ENCODE results near the gene TRAPPC2L. TPM values are rescaled to one million over a fixed set of nuclear protein-coding genes. Genes with fewer than 3 reads are reported as not detected.

TRAPPC2L gene
- polyA plus RNA-seq, 3 donors: 38.8 to 89.3 (median 82.4) TPM

DNA sequence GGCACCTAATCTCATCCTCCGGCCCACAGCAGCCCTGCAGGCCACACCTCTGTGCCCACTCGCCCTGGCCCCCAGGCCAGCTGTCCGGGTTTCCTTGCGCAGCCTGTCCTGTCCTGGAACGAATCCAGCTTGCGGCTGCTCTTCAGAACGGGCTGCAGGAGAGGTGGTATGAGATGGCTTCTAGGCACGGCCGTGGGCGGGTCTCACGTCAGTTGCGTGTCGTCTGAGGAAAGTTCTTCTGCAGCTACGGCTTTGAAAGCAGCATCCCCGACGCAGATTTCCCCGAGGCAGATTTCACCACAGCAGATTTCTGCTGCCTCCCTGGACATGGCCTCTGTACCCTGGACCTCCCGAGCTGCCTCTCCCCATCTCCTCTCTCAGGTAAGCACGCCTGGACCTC lies 18.4 kb upstream of the TRAPPC2L start:
- no peak overlapping the region for H3K4me3 Mint-ChIP-seq
- 95% methylated on average over 12 of the region's 19 CpGs for WGBS (ENCODE audit: insufficient coverage)
- H3K9ac ChIP-seq (ENCODE audit: insufficient read depth, low read length, poor library complexity, severe bottlenecking): no peak overlapping the region

DNA sequence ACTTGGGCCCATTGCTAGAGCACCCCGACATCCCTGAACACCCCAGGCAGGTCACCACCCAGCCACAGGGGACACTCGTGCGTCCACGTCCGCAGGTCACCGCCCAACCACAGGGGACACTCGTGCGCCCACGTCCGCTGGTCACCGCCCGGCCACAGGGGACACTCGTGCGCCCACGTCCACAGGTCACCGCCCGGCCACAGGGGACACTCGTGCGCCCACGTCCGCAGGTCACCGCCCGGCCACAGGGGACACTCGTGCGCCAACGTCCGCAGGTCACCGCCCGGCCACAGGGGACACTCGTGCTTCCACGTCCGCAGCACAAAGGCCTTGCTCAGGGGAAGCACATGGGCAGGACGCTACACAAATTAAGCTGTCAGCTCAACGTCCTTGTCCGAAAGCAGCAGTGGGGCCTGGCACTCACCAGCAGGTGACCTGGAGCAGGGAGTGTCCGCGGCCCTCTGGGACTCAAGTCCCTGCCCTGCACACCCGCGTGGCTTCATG lies 17.8 kb upstream of the TRAPPC2L start:
- H3K4me3 ChIP-seq (replicated peaks in 1 of 3; ENCODE audit: low read depth in 2 of 3, low read length in 3 of 3): no peak overlapping the region
- no peaks in the 10 kb centered on the region for H3K27me3 ChIP-seq (ENCODE audit: control insufficient read depth in 2 of 2, insufficient read depth in 2 of 2, low read length in 2 of 2)
- H3K36me3 ChIP-seq (replicated peaks in 1 of 2; ENCODE audit: control insufficient read depth in 1 of 2, insufficient read depth in 2 of 2, low read length in 2 of 2): peaks cover 61 to 71% of the 10 kb centered on the region in 2 donors
- H3K4me2 ChIP-seq (replicated peaks; ENCODE audit: extremely low read depth, low read length, poor library complexity, severe bottlenecking): no peak overlapping the region
- H3K9me3 Mint-ChIP-seq: no peaks in the 10 kb centered on the region
- no peak overlapping the region for H3K9ac ChIP-seq (ENCODE audit: insufficient read depth, low read length, poor library complexity, severe bottlenecking)
- no peak overlapping the region for H3K27ac ChIP-seq (ENCODE audit: low read depth in 1 of 2, low read length in 2 of 2)
- H3K4me1 ChIP-seq (ENCODE audit: control insufficient read depth in 1 of 2, insufficient read depth in 2 of 2, low read length in 2 of 2): peaks cover 24 to 27% of the 10 kb centered on the region in 2 donors
- H3K4me1 Mint-ChIP-seq: peaks cover 20% of the 10 kb centered on the region
- H3K79me2 ChIP-seq (ENCODE audit: insufficient read depth, low read length): no peaks in the 10 kb centered on the region
- H3K27me3 Mint-ChIP-seq (ENCODE audit: low read depth in 3 of 3): peaks cover 0 to 2% (median 2%) of the 10 kb centered on the region in 3 donors
- H3K9me3 ChIP-seq (replicated peaks in 1 of 2; ENCODE audit: control insufficient read depth in 1 of 2, insufficient read depth in 1 of 2, low read length in 2 of 2): no peaks in the 10 kb centered on the region
- WGBS (ENCODE audit: insufficient coverage): 94% methylated on average over 39 of the region's 39 CpGs
- no peak overlapping the region for H3K27ac Mint-ChIP-seq
- intact Hi-C loops (cut with micrococcal nuclease): no loop called here
- TF ChIP-seq, protein P1, sequence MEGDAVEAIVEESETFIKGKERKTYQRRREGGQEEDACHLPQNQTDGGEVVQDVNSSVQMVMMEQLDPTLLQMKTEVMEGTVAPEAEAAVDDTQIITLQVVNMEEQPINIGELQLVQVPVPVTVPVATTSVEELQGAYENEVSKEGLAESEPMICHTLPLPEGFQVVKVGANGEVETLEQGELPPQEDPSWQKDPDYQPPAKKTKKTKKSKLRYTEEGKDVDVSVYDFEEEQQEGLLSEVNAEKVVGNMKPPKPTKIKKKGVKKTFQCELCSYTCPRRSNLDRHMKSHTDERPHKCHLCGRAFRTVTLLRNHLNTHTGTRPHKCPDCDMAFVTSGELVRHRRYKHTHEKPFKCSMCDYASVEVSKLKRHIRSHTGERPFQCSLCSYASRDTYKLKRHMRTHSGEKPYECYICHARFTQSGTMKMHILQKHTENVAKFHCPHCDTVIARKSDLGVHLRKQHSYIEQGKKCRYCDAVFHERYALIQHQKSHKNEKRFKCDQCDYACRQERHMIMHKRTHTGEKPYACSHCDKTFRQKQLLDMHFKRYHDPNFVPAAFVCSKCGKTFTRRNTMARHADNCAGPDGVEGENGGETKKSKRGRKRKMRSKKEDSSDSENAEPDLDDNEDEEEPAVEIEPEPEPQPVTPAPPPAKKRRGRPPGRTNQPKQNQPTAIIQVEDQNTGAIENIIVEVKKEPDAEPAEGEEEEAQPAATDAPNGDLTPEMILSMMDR (IDR thresholded peaks at IDR 0.05): no peak
- DNase-seq: no peak
- H4K20me1 ChIP-seq (ENCODE audit: insufficient read depth, low read length): peaks cover 53% of the 10 kb centered on the region
- peaks cover 44 to 72% of the 10 kb centered on the region in 2 donors for H3K36me3 Mint-ChIP-seq
- no peak overlapping the region for H3K4me3 Mint-ChIP-seq
- no peak overlapping the region for H2AFZ ChIP-seq (ENCODE audit: insufficient read depth, low read depth, low read length, poor library complexity, severe bottlenecking)

More for the DNA sequence above, 18.4 kb upstream of the TRAPPC2L start:
- H3K36me3 Mint-ChIP-seq: peaks cover 41 to 68% of the 10 kb centered on the region in 2 donors
- TF ChIP-seq, protein P1 (IDR thresholded peaks at IDR 0.05): no peak
- no peak overlapping the region for H3K27ac ChIP-seq (ENCODE audit: low read depth in 1 of 2, low read length in 2 of 2)
- H3K27me3 Mint-ChIP-seq (ENCODE audit: low read depth in 3 of 3): peaks cover 0 to 2% (median 2%) of the 10 kb centered on the region in 3 donors
- no peak overlapping the region for H3K4me3 ChIP-seq (replicated peaks in 1 of 3; ENCODE audit: low read depth in 2 of 3, low read length in 3 of 3)
- H3K27ac Mint-ChIP-seq: no peak overlapping the region
- H3K9me3 Mint-ChIP-seq: no peaks in the 10 kb centered on the region
- no peak overlapping the region for H2AFZ ChIP-seq (ENCODE audit: insufficient read depth, low read depth, low read length, poor library complexity, severe bottlenecking)
- no peak for DNase-seq
- peaks cover 48% of the 10 kb centered on the region for H4K20me1 ChIP-seq (ENCODE audit: insufficient read depth, low read length)
- H3K27me3 ChIP-seq (ENCODE audit: control insufficient read depth in 2 of 2, insufficient read depth in 2 of 2, low read length in 2 of 2): no peaks in the 10 kb centered on the region
- H3K79me2 ChIP-seq (ENCODE audit: insufficient read depth, low read length): no peaks in the 10 kb centered on the region
- peaks cover 20% of the 10 kb centered on the region for H3K4me1 Mint-ChIP-seq
- peaks cover 59 to 69% of the 10 kb centered on the region in 2 donors for H3K36me3 ChIP-seq (replicated peaks in 1 of 2; ENCODE audit: control insufficient read depth in 1 of 2, insufficient read depth in 2 of 2, low read length in 2 of 2)
- H3K9me3 ChIP-seq (replicated peaks in 1 of 2; ENCODE audit: control insufficient read depth in 1 of 2, insufficient read depth in 1 of 2, low read length in 2 of 2): no peaks in the 10 kb centered on the region
- peaks cover 24 to 27% of the 10 kb centered on the region in 2 donors for H3K4me1 ChIP-seq (ENCODE audit: control insufficient read depth in 1 of 2, insufficient read depth in 2 of 2, low read length in 2 of 2)
- no peak overlapping the region for H3K4me2 ChIP-seq (replicated peaks; ENCODE audit: extremely low read depth, low read length, poor library complexity, severe bottlenecking)
- intact Hi-C loops (cut with micrococcal nuclease): no loop called here
